ENCODE measurements around the gene FAM20A. TPM values are rescaled to one million over a fixed set of nuclear protein-coding genes. Genes with fewer than 3 reads are reported as not detected.

Gene FAM20A
- total and polyA plus RNA-seq, 2 donors (not counting 1 experiment from before 2014, with no cell fraction given) = 0.96 to 14.9 TPM

- Histone ChIP-seq H3K36me3 (ENCODE audit: control insufficient read depth, insufficient read depth, low read length) (no peaks in the 10 kb centered on the region), H3K4me2 (ENCODE audit: extremely low read depth, insufficient read depth, low read length) (no peak overlapping the region), H3K79me2 (ENCODE audit: control insufficient read depth, insufficient read depth, low read length) (no peaks in the 10 kb centered on the region), H3K4me3 (replicated peaks in 1 of 4; ENCODE audit: control extremely low read depth in 1 of 4, insufficient read depth in 1 of 4, low read depth in 3 of 4, low read length in 4 of 4) (no peak overlapping the region), H3K4me1 (ENCODE audit: control insufficient read depth, extremely low read depth, insufficient read depth, low read length) (no peaks in the 10 kb centered on the region), H2AFZ (ENCODE audit: low read length) (no peak overlapping the region), H3K9me3 (ENCODE audit: control insufficient read depth, insufficient read depth, low read depth, low read length) (no peaks in the 10 kb centered on the region), H3K9ac (ENCODE audit: insufficient read depth, low read length) (no peak overlapping the region), H3K27ac (ENCODE audit: insufficient read depth, low read length) (no peak overlapping the region), H4K20me1 (ENCODE audit: control insufficient read depth, extremely low read depth, insufficient read depth, low read length) (no peaks in the 10 kb centered on the region), H3K27me3 (ENCODE audit: control insufficient read depth, insufficient read depth, low read length) (no peaks in the 10 kb centered on the region)
- TF ChIP-seq CTCF (conservative IDR thresholded peaks at IDR 0.05 in 1 of 2, IDR thresholded peaks at IDR 0.05 in 1 of 2; ENCODE audit: low read depth in 1 of 2, low read length in 2 of 2) = no peak
- no peak for TF ChIP-seq EZH2 (IDR thresholded peaks at IDR 0.05; ENCODE audit: low read length, missing control alignments)
- DNase-seq (ENCODE audit: low read depth in 2 of 2) = no peak
Measured at GRCh38 chr17:68611353-68612208, 10.4 kb upstream of the FAM20A start.

GRCh38 chr17:68610554-68610953 is 9.4 kb upstream of the FAM20A start:
- Histone ChIP-seq H3K36me3 (ENCODE audit: control insufficient read depth, insufficient read depth, low read length) (no peaks in the 10 kb centered on the region), H3K4me3 (replicated peaks in 1 of 4; ENCODE audit: control extremely low read depth in 1 of 4, insufficient read depth in 1 of 4, low read depth in 3 of 4, low read length in 4 of 4) (no peak overlapping the region), H3K79me2 (ENCODE audit: control insufficient read depth, insufficient read depth, low read length) (no peaks in the 10 kb centered on the region), H2AFZ (ENCODE audit: low read length) (no peak overlapping the region), H4K20me1 (ENCODE audit: control insufficient read depth, extremely low read depth, insufficient read depth, low read length) (no peaks in the 10 kb centered on the region), H3K27ac (ENCODE audit: insufficient read depth, low read length) (no peak overlapping the region), H3K9me3 (ENCODE audit: control insufficient read depth, insufficient read depth, low read depth, low read length) (no peaks in the 10 kb centered on the region), H3K9ac (ENCODE audit: insufficient read depth, low read length) (no peak overlapping the region), H3K4me2 (ENCODE audit: extremely low read depth, insufficient read depth, low read length) (no peak overlapping the region), H3K4me1 (ENCODE audit: control insufficient read depth, extremely low read depth, insufficient read depth, low read length) (no peaks in the 10 kb centered on the region), H3K27me3 (ENCODE audit: control insufficient read depth, insufficient read depth, low read length) (no peaks in the 10 kb centered on the region)
- no peak for DNase-seq (ENCODE audit: low read depth in 2 of 2)
- TF ChIP-seq CTCF (conservative IDR thresholded peaks at IDR 0.05 in 1 of 2, IDR thresholded peaks at IDR 0.05 in 1 of 2; ENCODE audit: low read depth in 1 of 2, low read length in 2 of 2) (no peak), EZH2 (IDR thresholded peaks at IDR 0.05; ENCODE audit: low read length, missing control alignments) (no peak)

- Histone ChIP-seq H3K27me3 (ENCODE audit: control insufficient read depth, insufficient read depth, low read length) (no peaks in the 10 kb centered on the region), H3K36me3 (ENCODE audit: control insufficient read depth, insufficient read depth, low read length) (no peaks in the 10 kb centered on the region), H3K9ac (ENCODE audit: insufficient read depth, low read length) (no peak overlapping the region), H4K20me1 (ENCODE audit: control insufficient read depth, extremely low read depth, insufficient read depth, low read length) (no peaks in the 10 kb centered on the region), H3K9me3 (ENCODE audit: control insufficient read depth, insufficient read depth, low read depth, low read length) (no peaks in the 10 kb centered on the region), H3K4me1 (ENCODE audit: control insufficient read depth, extremely low read depth, insufficient read depth, low read length) (no peaks in the 10 kb centered on the region), H2AFZ (ENCODE audit: low read length) (no peak overlapping the region), H3K27ac (ENCODE audit: insufficient read depth, low read length) (no peak overlapping the region), H3K4me3 (replicated peaks in 1 of 4; ENCODE audit: control extremely low read depth in 1 of 4, insufficient read depth in 1 of 4, low read depth in 3 of 4, low read length in 4 of 4) (no peak overlapping the region), H3K4me2 (ENCODE audit: extremely low read depth, insufficient read depth, low read length) (no peak overlapping the region), H3K79me2 (ENCODE audit: control insufficient read depth, insufficient read depth, low read length) (no peaks in the 10 kb centered on the region)
- DNase-seq (ENCODE audit: low read depth in 2 of 2) = no peak
- no peak for TF ChIP-seq EZH2 (IDR thresholded peaks at IDR 0.05; ENCODE audit: low read length, missing control alignments)
- TF ChIP-seq CTCF (conservative IDR thresholded peaks at IDR 0.05 in 1 of 2, IDR thresholded peaks at IDR 0.05 in 1 of 2; ENCODE audit: low read depth in 1 of 2, low read length in 2 of 2) = no peak
Measured at GRCh38 chr17:68608515-68609130, 7.5 kb upstream of the FAM20A start.

All from fibroblast of lung (primary cell).